Measurements from ENCODE around the gene SLC43A2. TPM values are rescaled to one million over a fixed set of nuclear protein-coding genes. Genes with fewer than 3 reads are reported as not detected.

Gene SLC43A2
- total RNA-seq, 1 experiment from 2014 or later = 12.9 TPM

GRCh38 chr17:1522626-1523025, 106.0 kb downstream of the SLC43A2 start:
- H2BK20ac ChIP-seq (ENCODE audit: low read depth, low read length, poor library complexity, severe bottlenecking) = no peak overlapping the region
- no peaks in the 10 kb centered on the region for H3K23me2 ChIP-seq (ENCODE audit: insufficient read length, low read depth, low read length, poor library complexity, severe bottlenecking)
- H3K27ac ChIP-seq (ENCODE audit: insufficient read length, low read depth, low read length) = no peak overlapping the region
- H4K91ac ChIP-seq (ENCODE audit: insufficient read length, low read depth, low read length) = no peak overlapping the region
- H2AFZ ChIP-seq (ENCODE audit: low read length) = no peak overlapping the region
- H3K4me1 Mint-ChIP-seq = peaks cover under 1 to 1% of the 10 kb centered on the region in 2 experiments; a peak in 2 of 4 replicates
- no peaks in the 10 kb centered on the region for H3K27me3 Mint-ChIP-seq (ENCODE audit: low read depth)
- no peak for DNase-seq
- H2BK5ac ChIP-seq (ENCODE audit: insufficient read length, low read length) = no peak overlapping the region
- H3K36me3 Mint-ChIP-seq (ENCODE audit: insufficient read depth in 1 of 3, low read depth in 3 of 3) = peaks cover 2 to 31% (median 19%) of the 10 kb centered on the region in 3 experiments; a peak in 6 of 7 replicates
- no peak overlapping the region for H2BK15ac ChIP-seq (ENCODE audit: low read depth, low read length)
- no peaks in the 10 kb centered on the region for H3K9me3 ChIP-seq (ENCODE audit: control insufficient read depth, low read depth, low read length)
- no peaks in the 10 kb centered on the region for H3K4me1 ChIP-seq (ENCODE audit: insufficient read depth, low read length)
- TF ChIP-seq, protein P1, sequence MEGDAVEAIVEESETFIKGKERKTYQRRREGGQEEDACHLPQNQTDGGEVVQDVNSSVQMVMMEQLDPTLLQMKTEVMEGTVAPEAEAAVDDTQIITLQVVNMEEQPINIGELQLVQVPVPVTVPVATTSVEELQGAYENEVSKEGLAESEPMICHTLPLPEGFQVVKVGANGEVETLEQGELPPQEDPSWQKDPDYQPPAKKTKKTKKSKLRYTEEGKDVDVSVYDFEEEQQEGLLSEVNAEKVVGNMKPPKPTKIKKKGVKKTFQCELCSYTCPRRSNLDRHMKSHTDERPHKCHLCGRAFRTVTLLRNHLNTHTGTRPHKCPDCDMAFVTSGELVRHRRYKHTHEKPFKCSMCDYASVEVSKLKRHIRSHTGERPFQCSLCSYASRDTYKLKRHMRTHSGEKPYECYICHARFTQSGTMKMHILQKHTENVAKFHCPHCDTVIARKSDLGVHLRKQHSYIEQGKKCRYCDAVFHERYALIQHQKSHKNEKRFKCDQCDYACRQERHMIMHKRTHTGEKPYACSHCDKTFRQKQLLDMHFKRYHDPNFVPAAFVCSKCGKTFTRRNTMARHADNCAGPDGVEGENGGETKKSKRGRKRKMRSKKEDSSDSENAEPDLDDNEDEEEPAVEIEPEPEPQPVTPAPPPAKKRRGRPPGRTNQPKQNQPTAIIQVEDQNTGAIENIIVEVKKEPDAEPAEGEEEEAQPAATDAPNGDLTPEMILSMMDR (conservative IDR thresholded peaks at IDR 0.05) = no peak
- no peak overlapping the region for H3K14ac ChIP-seq (ENCODE audit: insufficient read depth, low read length)
- H3K9ac ChIP-seq (ENCODE audit: extremely low read depth, insufficient read length, low read length) = no peak overlapping the region
- H4K8ac ChIP-seq (replicated peaks; ENCODE audit: insufficient read length, low read depth, low read length) = no peak overlapping the region
- H3K79me1 ChIP-seq (ENCODE audit: insufficient read depth, low read depth, low read length, poor library complexity, severe bottlenecking) = no peaks in the 10 kb centered on the region
- no peak overlapping the region for H3K4me2 ChIP-seq (ENCODE audit: insufficient read depth, insufficient read length, low read length)
- no peak overlapping the region for H4K5ac ChIP-seq (ENCODE audit: insufficient read length, low read depth, low read length)
- H3K56ac ChIP-seq (ENCODE audit: insufficient read length, low read depth, low read length) = no peak overlapping the region
- no peaks in the 10 kb centered on the region for H3K79me2 ChIP-seq (ENCODE audit: insufficient read depth, low read length)
- peak overlapping the region in 1 of 3 experiments; percentile 49; a peak in 1 of 7 replicates for H3K27ac Mint-ChIP-seq
- H3K18ac ChIP-seq (ENCODE audit: insufficient read length, low read depth, low read length) = no peak overlapping the region
- no peaks in the 10 kb centered on the region for H3K9me3 Mint-ChIP-seq
- no peak overlapping the region for H3T11ph ChIP-seq (ENCODE audit: low read length)
- H3K4ac ChIP-seq (ENCODE audit: low read depth, low read length) = no peak overlapping the region
- no peak overlapping the region for H2BK12ac ChIP-seq (ENCODE audit: insufficient read length, low read depth, low read length)
- no peaks in the 10 kb centered on the region for H4K20me1 ChIP-seq (ENCODE audit: control insufficient read depth, insufficient read depth, insufficient read length)
- no peaks in the 10 kb centered on the region for H3K27me3 ChIP-seq (ENCODE audit: insufficient read depth, low read length)
- no peak overlapping the region for H2BK120ac ChIP-seq (ENCODE audit: low read depth, low read length, poor library complexity, severe bottlenecking)
- no CpG with 5 or more reads among the region's 5 CpGs for WGBS (ENCODE audit: extremely low coverage, insufficient read length, low lambda C conversion rate)
- no peak overlapping the region for H3K4me3 Mint-ChIP-seq
- no peak overlapping the region for H3K23ac ChIP-seq (ENCODE audit: insufficient read length, low read depth, low read length)
- no peak overlapping the region for H2AK5ac ChIP-seq (ENCODE audit: insufficient read length, low read length)

All from H9 (cell line).